WTC11 (cell line): ENCODE results near the gene ASGR1. TPM values are rescaled to one million over a fixed set of nuclear protein-coding genes. Genes with fewer than 3 reads are reported as not detected.
A peak's percentile ranks its signal among the peaks of the same experiment; 100 is the strongest.

ENCODE experiments used
- ATAC-seq: fragments of 200-7000 bp; cut with Tn5 transposase; 2 replicates; pipeline ENCODE4 v1.10.0; 2021; ENCODE audit warnings: mild to moderate bottlenecking, moderate library complexity
- CTCF ChIA-PET: fragments of 300-600 bp; sonication (Branson Sonifier 250); formaldehyde crosslinking; loops from one replicate; lab custom pipeline; 2021; ENCODE audit warnings: antibody characterized with exemption; lab: Charles Lee
- POLR2A ChIA-PET: fragments of 350-600 bp; sonication (Branson Sonifier 250); formaldehyde crosslinking; loops from one replicate; lab custom pipeline; 2021; ENCODE audit warnings: antibody characterized with exemption; lab: Charles Lee
- DNase-seq: peaks from one replicate; pipeline ENCODE4 v3.0.0; 2021; ENCODE audit warnings: low spot score
- H3K27ac Mint-ChIP-seq: 2 replicates; pipeline ENCODE4 v1.8.0; 2021; ENCODE audit warnings: mixed read lengths
- H3K27me3 Mint-ChIP-seq: 2 replicates; pipeline ENCODE4 v1.8.0; 2021; ENCODE audit warnings: low read depth, mild to moderate bottlenecking, moderate library complexity, mixed read lengths
- H3K36me3 Mint-ChIP-seq: 2 replicates; pipeline ENCODE4 v1.8.0; 2021; ENCODE audit warnings: mixed read lengths
- H3K4me1 Mint-ChIP-seq: 2 replicates; pipeline ENCODE4 v1.8.0; 2022; ENCODE audit warnings: mixed read lengths
- H3K4me3 Mint-ChIP-seq: 2 replicates; pipeline ENCODE4 v1.8.0; 2021; ENCODE audit warnings: mild to moderate bottlenecking, moderate library complexity, mixed read lengths
- H3K9me3 Mint-ChIP-seq: 2 replicates; pipeline ENCODE4 v1.8.0; 2021; ENCODE audit warnings: mixed read lengths
- ATF3 ChIP-seq: sonication (generic); formaldehyde crosslinking; conservative IDR thresholded peaks from 2 replicates; pipeline ENCODE4 v1.8.1; 2022; ENCODE audit warnings: mild to moderate bottlenecking, missing genetic modification reagents
- CBFB ChIP-seq: sonication (generic); formaldehyde crosslinking; IDR thresholded peaks from 2 replicates; pipeline ENCODE4 v1.8.1; 2022; ENCODE audit warnings: mild to moderate bottlenecking, low read depth, missing genetic modification reagents
- HMGA2 ChIP-seq: fragments of 250-450 bp; sonication (Bioruptor Pico); IDR thresholded peaks from 2 replicates; pipeline ENCODE4 v1.4.0; 2021; ENCODE audit warnings: mild to moderate bottlenecking, moderate library complexity
- IRF1 ChIP-seq: sonication (generic); formaldehyde crosslinking; IDR thresholded peaks from 2 replicates; pipeline ENCODE4 v1.8.0; 2023; ENCODE audit warnings: missing genetic modification reagents
- MLX ChIP-seq: sonication (generic); formaldehyde crosslinking; IDR thresholded peaks from 2 replicates; pipeline ENCODE4 v1.8.1; 2023; ENCODE audit warnings: mild to moderate bottlenecking, missing genetic modification reagents, moderate library complexity
- SMAD4 ChIP-seq: sonication (generic); formaldehyde crosslinking; IDR thresholded peaks from 2 replicates; pipeline ENCODE4 v1.8.0; 2022; ENCODE audit warnings: mild to moderate bottlenecking, missing genetic modification reagents
- SP1 ChIP-seq: sonication (generic); formaldehyde crosslinking; conservative IDR thresholded peaks from 2 replicates; pipeline ENCODE4 v1.8.1; 2022; ENCODE audit warnings: missing genetic modification reagents
- TEAD4 ChIP-seq: sonication (generic); formaldehyde crosslinking; IDR thresholded peaks from 2 replicates; pipeline ENCODE4 v1.8.0; 2022; ENCODE audit warnings: mild to moderate bottlenecking, missing genetic modification reagents
- ZBTB43 ChIP-seq: sonication (generic); formaldehyde crosslinking; IDR thresholded peaks from 2 replicates; pipeline ENCODE4 v1.8.1; 2023; ENCODE audit warnings: mild to moderate bottlenecking, missing genetic modification reagents
- ZMAT4 ChIP-seq: fragments of 250-450 bp; sonication (Bioruptor Pico); IDR thresholded peaks from 2 replicates; pipeline ENCODE4 v1.9.0; 2021; ENCODE audit warnings: mild to moderate bottlenecking
- ZNF138 ChIP-seq: sonication (generic); formaldehyde crosslinking; conservative IDR thresholded peaks from 2 replicates; pipeline ENCODE4 v1.8.1; 2022; ENCODE audit warnings: mild to moderate bottlenecking, moderate library complexity, missing genetic modification reagents
- total RNA-seq: library from RNA; stranded (reverse); gene quantifications from 3 replicates; pipeline ENCODE4 v1.2.3, GENCODE V29; 2021
- TF ChIP-seq, protein P1 (sequence below): fragments of 250-450 bp; sonication (Bioruptor Pico); IDR thresholded peaks from 2 replicates; pipeline ENCODE4 v1.9.0; 2021; ENCODE audit warnings: mild to moderate bottlenecking, borderline replicate concordance

The ASGR1 gene
- total RNA-seq, 1 experiment from 2014 or later: 13.3 TPM

DNA sequence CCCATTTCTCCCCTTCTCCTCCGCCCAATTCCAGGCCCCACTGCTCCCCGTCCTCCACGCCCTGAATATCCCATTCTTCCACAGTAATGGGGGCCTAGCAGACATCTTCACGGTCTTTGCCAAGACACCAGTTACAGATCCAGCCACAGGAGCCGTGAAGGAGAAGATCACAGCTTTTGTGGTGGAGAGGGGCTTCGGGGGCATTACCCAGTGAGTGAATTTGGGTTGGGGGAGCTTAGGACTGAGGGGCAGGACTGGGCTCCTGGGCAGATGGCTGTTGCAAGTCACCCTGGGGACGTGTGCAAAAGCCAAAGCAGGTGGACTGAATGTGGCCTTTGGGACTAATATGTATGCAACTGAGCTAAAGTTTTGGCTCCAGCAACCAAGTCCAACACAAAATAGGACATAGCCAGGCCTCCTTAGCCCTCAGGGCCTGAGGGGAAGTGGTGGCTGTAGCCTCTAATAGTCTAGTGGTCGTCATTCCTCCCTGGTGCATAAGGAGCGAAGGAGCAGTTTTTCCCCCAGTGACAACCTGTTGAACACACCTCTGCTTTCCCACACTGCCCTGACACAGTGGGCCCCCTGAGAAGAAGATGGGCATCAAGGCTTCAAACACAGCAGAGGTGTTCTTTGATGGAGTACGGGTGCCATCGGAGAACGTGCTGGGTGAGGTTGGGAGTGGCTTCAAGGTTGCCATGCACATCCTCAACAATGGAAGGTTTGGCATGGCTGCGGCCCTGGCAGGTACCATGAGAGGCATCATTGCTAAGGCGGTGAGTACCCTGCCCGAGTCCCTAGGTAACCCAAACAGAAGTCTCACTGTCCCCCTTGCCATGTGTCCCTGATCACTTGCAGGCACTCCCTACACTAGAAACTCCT is 43.2 kb upstream of the ASGR1 start:
- no peak for ATAC-seq
- DNase-seq: no peak
- Mint-ChIP-seq H3K4me3 (no peak overlapping the region), H3K36me3 (peaks cover 18% of the 10 kb centered on the region), H3K4me1 (peaks cover 31% of the 10 kb centered on the region), H3K9me3 (no peaks in the 10 kb centered on the region), H3K27ac (no peak overlapping the region), H3K27me3 (peaks cover 4% of the 10 kb centered on the region; the same call in 1 of the 2 replicates)
- TF ChIP-seq SMAD4 (CRISPR knock-in tag) (no peak), HMGA2 (CRISPR knock-in tag) (no peak), IRF1 (CRISPR knock-in tag) (no peak), ATF3 (no peak), CBFB (CRISPR knock-in tag) (no peak), MLX (CRISPR knock-in tag) (no peak), ZBTB43 (CRISPR knock-in tag) (no peak), SP1 (CRISPR knock-in tag) (no peak), TEAD4 (no peak), ZMAT4 (CRISPR knock-in tag) (no peak)
- CTCF ChIA-PET: interaction anchor here (1.0 to 4.0 kb wide), 7 partner anchors 8 to 177 kb away, joined by 3 to 36 read pairs (median 4); partner anchors contain the start of genes DVL2 and PHF23
- POLR2A ChIA-PET: interaction anchor here (0.7 kb wide), 1 partner anchor 20 kb away, joined by 3 read pairs; the partner anchor contains the start of gene GABARAP

GRCh38 chr17:7221278-7222092 is 42.3 kb upstream of the ASGR1 start:
- no peak overlapping the region for H3K27ac Mint-ChIP-seq
- H3K4me1 Mint-ChIP-seq: peaks cover 35% of the 10 kb centered on the region
- ATAC-seq (no peak), DNase-seq (no peak)
- TF ChIP-seq, protein P1, sequence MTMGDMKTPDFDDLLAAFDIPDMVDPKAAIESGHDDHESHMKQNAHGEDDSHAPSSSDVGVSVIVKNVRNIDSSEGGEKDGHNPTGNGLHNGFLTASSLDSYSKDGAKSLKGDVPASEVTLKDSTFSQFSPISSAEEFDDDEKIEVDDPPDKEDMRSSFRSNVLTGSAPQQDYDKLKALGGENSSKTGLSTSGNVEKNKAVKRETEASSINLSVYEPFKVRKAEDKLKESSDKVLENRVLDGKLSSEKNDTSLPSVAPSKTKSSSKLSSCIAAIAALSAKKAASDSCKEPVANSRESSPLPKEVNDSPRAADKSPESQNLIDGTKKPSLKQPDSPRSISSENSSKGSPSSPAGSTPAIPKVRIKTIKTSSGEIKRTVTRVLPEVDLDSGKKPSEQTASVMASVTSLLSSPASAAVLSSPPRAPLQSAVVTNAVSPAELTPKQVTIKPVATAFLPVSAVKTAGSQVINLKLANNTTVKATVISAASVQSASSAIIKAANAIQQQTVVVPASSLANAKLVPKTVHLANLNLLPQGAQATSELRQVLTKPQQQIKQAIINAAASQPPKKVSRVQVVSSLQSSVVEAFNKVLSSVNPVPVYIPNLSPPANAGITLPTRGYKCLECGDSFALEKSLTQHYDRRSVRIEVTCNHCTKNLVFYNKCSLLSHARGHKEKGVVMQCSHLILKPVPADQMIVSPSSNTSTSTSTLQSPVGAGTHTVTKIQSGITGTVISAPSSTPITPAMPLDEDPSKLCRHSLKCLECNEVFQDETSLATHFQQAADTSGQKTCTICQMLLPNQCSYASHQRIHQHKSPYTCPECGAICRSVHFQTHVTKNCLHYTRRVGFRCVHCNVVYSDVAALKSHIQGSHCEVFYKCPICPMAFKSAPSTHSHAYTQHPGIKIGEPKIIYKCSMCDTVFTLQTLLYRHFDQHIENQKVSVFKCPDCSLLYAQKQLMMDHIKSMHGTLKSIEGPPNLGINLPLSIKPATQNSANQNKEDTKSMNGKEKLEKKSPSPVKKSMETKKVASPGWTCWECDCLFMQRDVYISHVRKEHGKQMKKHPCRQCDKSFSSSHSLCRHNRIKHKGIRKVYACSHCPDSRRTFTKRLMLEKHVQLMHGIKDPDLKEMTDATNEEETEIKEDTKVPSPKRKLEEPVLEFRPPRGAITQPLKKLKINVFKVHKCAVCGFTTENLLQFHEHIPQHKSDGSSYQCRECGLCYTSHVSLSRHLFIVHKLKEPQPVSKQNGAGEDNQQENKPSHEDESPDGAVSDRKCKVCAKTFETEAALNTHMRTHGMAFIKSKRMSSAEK (CRISPR knock-in tag): peak; percentile 0; the same call in 1 of the 2 replicates
- TF ChIP-seq ZNF138 (CRISPR knock-in tag): no peak
- H3K9me3 Mint-ChIP-seq: no peaks in the 10 kb centered on the region
- H3K36me3 Mint-ChIP-seq: peaks cover 13% of the 10 kb centered on the region
- H3K4me3 Mint-ChIP-seq: peak overlapping the region; percentile 89; the same call in 1 of the 2 replicates
- H3K27me3 Mint-ChIP-seq: peaks cover 4% of the 10 kb centered on the region; the same call in 1 of the 2 replicates
- CTCF ChIA-PET: interaction anchor here (0.9 to 4.8 kb wide), 20 partner anchors 7 to 214 kb away, joined by 3 to 36 read pairs (median 4); partner anchors contain the start of genes ACAP1, DVL2, GABARAP and PHF23
- POLR2A ChIA-PET: interaction anchor here (0.7 to 2.1 kb wide), 8 partner anchors 9 to 109 kb away, joined by 3 to 9 read pairs (median 6); partner anchors contain the start of genes CTDNEP1, DVL2, GABARAP and PHF23
